NB4 (cell line): ENCODE data around the gene ZNF787.

Source experiments
- POLR2A ChIP-seq: IDR thresholded peaks from 2 replicates; pipeline ENCODE4 v1.6.1; 2011; ENCODE audit warnings: mild to moderate bottlenecking; ENCODE audit not compliant: insufficient read length; ENCODE audit errors: extremely low read depth
- TF ChIP-seq, protein P1 (sequence below): IDR thresholded peaks from one replicate; pipeline ENCODE4 v1.5.1; 2012; ENCODE audit warnings: low read depth, low read length

DNA sequence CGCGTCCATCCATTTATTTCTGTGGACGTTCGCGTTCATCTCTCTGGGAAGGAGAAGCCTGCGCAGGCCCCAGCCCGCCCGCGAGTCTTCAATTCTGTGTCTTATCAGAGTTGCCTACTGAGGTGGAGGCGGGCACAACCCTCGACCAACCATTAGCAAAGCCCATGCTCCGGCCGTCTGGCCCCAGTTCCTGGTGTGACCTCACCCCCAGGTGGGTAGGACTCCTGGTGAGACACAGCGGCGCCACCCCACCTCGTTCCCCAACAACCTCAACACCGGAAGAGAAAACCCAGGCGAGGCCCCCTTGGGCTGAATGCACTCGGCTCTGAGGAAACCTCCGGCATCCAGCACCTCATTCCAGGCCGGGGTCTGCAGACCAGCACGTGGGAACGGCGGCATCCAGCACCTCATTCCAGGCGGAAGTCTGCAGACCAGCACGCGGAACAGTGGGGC lies 14.7 kb downstream of the ZNF787 start:
- TF ChIP-seq, protein P1, sequence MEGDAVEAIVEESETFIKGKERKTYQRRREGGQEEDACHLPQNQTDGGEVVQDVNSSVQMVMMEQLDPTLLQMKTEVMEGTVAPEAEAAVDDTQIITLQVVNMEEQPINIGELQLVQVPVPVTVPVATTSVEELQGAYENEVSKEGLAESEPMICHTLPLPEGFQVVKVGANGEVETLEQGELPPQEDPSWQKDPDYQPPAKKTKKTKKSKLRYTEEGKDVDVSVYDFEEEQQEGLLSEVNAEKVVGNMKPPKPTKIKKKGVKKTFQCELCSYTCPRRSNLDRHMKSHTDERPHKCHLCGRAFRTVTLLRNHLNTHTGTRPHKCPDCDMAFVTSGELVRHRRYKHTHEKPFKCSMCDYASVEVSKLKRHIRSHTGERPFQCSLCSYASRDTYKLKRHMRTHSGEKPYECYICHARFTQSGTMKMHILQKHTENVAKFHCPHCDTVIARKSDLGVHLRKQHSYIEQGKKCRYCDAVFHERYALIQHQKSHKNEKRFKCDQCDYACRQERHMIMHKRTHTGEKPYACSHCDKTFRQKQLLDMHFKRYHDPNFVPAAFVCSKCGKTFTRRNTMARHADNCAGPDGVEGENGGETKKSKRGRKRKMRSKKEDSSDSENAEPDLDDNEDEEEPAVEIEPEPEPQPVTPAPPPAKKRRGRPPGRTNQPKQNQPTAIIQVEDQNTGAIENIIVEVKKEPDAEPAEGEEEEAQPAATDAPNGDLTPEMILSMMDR: no peak
- no peak for TF ChIP-seq POLR2A
